Adrenal gland (tissue), 12 donors: Measurements from ENCODE around the gene ZFR. TPM values are rescaled to one million over a fixed set of nuclear protein-coding genes. Genes with fewer than 3 reads are reported as not detected.
"Not testable (repeated sequence)": the region's sequence is repeated elsewhere in the genome, so short reads cannot be mapped to it uniquely, and the experiment has no call there.

Source experiments
- DNase-seq, 7 donors: peaks; one replicate each; pipeline ENCODE4 v3.0.0-alpha.2; 2019 to 2020
- H3K27ac ChIP-seq, 5 donors: fragments of 200-600 bp; sonication (generic) in 4 of 5; 1 replicate in 3 of 5; 2 replicates in 2 of 5; pipeline versions ENCODE4 v1.5.1 to v1.8.0; 2016 to 2020; ENCODE audit warnings: mild to moderate bottlenecking in 1 of 5
- H3K27me3 ChIP-seq: fragments of 200-600 bp; 2 replicates; pipeline ENCODE4 v1.8.0; 2021
- H3K36me3 ChIP-seq, 2 donors: fragments of 200-600 bp; replicated peaks in 1 of 2; 1 replicate in 1 of 2; 2 replicates in 1 of 2; pipeline versions ENCODE4 v1.5.1 to v1.8.0; 2018 to 2022
- H3K4me1 ChIP-seq, 2 donors: fragments of 200-600 bp; replicated peaks in 1 of 2; 1 replicate in 1 of 2; 2 replicates in 1 of 2; pipeline versions ENCODE4 v1.5.1 to v1.8.0; 2018 to 2021
- H3K4me3 ChIP-seq, 4 donors: fragments of 200-600 bp; sonication (generic) in 3 of 4; one replicate each; pipeline ENCODE4 v1.5.1; 2016 to 2018
- H3K9me3 ChIP-seq, 3 donors: fragments of 200-600 bp; sonication (generic) in 1 of 3; replicated peaks in 1 of 3; 1 replicate in 2 of 3; 2 replicates in 1 of 3; pipeline versions ENCODE4 v1.5.1 to v1.8.0; 2016 to 2021
- POLR2A ChIP-seq, 2 donors: fragments of 450-650 bp; IDR thresholded peaks; one replicate each; pipeline ENCODE4 v1.6.1; 2017; ENCODE audit warnings: antibody characterized with exemption in 2 of 2, mild to moderate bottlenecking in 2 of 2, moderate library complexity in 1 of 2
- WGBS, 4 donors: extraction: QIAGEN DNeasy Blood & Tissue Kit in 2 of 4; methylation state at CpG; one replicate each; pipeline versions ENCODE4 v1.1.5 to v1.1.7; 2013 to 2017; 5-methylcytosine and 5-hydroxymethylcytosine counted together
- intact Hi-C, 2 donors: fragments of 100-400 bp; cut with DNase I; formaldehyde crosslinking; loops; one replicate each; pipeline versions ENCODE4 v1.14.1 to v1.15.0; 2022 to 2023
- polyA plus RNA-seq, 3 donors: library from polyadenylated mRNA; stranded (reverse); fragments of 200-250 nt in 2 of 3; fragments of 350-450 nt in 1 of 3; fragmentation: Illumina TruSeq in 1 of 3; extraction: RNeasy Lipid Tissue Mini Kit (QIAGEN cat#74804) in 1 of 3; gene quantifications; one replicate each; pipeline ENCODE4 v1.2.3, GENCODE V29; 2013 to 2014
- total RNA-seq, 9 donors: library from RNA; depleted of rRNA in 4 of 9; stranded (reverse); fragments of >200 nt in 4 of 9; fragments of 120-200 nt in 1 of 9; fragmentation: NEBNext Ultra II Directional in 1 of 9; extraction: Animal tissue kit (Norgen Biotek cat#: 25700) in 1 of 9; gene quantifications; one replicate each; pipeline versions ENCODE4 v1.1.0 to v1.2.4, GENCODE V29; 2013 to 2023
- TF ChIP-seq, protein P1 (sequence below), 6 experiments: fragments of 450-650 bp in 4 of 6; fragments of 200-600 bp in 2 of 6; sonication (generic) in 1 of 6; IDR thresholded peaks; 1 replicate in 5 of 6; 2 replicates in 1 of 6; pipeline versions ENCODE4 v1.5.1 to v1.8.0; 2016 to 2021; ENCODE audit warnings: antibody characterized with exemption in 6 of 6, mild to moderate bottlenecking in 2 of 6, moderate library complexity in 1 of 6
- donor health status: healthy with polysubstance abuse.
- donor health status: Bipolar disorder and iron deficiency.
- donor health status: DM: yes; HTN: yes; CAD: no.
- donor health status: DM: no; HTN: no; CAD: no.
- donor health status: DM: no; HTN: no; CAD: no.
- donor health status: DM: yes; HTN: yes; CAD: no.

The ZFR gene
- total and polyA plus RNA-seq, 12 donors, result 29.4 to 154 (median 72.7) TPM

DNA sequence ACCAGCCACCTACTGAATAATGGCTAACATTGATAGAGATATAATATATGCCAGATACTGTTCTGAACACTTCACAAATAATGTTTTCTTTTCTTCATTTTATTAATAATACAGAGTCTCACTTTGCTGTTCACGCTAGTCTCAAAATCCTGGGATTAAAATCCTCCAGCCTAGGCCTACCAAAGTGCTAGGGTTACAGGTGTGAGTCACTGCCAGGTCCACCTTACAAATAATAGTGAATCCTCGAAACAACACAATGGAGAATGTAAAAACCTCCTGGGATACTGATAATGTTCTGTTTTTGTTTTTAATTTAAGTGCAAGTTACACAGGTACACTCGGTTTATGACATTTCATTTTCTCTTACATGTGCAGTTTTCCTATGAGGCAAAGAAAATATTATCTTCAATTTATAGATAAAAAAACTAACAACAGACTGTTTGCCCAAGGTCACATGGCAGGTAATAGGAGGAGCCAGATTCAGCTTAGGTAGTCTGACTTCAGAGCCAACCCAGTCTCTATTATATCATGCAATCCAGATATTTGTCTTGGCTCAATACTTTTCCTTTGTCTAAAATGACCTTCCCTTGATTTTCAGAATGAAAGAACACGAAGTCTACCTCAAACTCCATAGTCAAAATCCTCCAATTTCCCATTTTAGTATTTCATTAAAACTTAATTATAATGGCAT, 7.8 kb downstream of the ZFR start:
- 77 to 80% (median 80%) methylated on average over 4 of the region's 4 CpGs for WGBS, 4 donors
- Histone ChIP-seq H3K4me1 (peaks cover 10 to 55% of the 10 kb centered on the region in 2 donors), H3K27ac (no peak overlapping the region), H3K27me3 (no peaks in the 10 kb centered on the region), H3K4me3 (no peak overlapping the region), H3K36me3 (no peaks in the 10 kb centered on the region), H3K9me3 (no peaks in the 10 kb centered on the region)
- no peak for DNase-seq
- intact Hi-C loops, result no loop called here
- TF ChIP-seq, protein P1, sequence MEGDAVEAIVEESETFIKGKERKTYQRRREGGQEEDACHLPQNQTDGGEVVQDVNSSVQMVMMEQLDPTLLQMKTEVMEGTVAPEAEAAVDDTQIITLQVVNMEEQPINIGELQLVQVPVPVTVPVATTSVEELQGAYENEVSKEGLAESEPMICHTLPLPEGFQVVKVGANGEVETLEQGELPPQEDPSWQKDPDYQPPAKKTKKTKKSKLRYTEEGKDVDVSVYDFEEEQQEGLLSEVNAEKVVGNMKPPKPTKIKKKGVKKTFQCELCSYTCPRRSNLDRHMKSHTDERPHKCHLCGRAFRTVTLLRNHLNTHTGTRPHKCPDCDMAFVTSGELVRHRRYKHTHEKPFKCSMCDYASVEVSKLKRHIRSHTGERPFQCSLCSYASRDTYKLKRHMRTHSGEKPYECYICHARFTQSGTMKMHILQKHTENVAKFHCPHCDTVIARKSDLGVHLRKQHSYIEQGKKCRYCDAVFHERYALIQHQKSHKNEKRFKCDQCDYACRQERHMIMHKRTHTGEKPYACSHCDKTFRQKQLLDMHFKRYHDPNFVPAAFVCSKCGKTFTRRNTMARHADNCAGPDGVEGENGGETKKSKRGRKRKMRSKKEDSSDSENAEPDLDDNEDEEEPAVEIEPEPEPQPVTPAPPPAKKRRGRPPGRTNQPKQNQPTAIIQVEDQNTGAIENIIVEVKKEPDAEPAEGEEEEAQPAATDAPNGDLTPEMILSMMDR (IDR thresholded peaks at IDR 0.05), result no peak
- TF ChIP-seq POLR2A (IDR thresholded peaks at IDR 0.05), result no peak

- Histone ChIP-seq H3K9me3 (no peaks in the 10 kb centered on the region), H3K4me3 (no peak overlapping the region), H3K36me3 (no peaks in the 10 kb centered on the region), H3K27me3 (no peaks in the 10 kb centered on the region), H3K27ac (no peak overlapping the region), H3K4me1 (peaks cover 10 to 58% of the 10 kb centered on the region in 2 donors)
- intact Hi-C loops, result no loop called here
- no peak for TF ChIP-seq POLR2A (IDR thresholded peaks at IDR 0.05)
- TF ChIP-seq, protein P1 (IDR thresholded peaks at IDR 0.05), result no peak
- DNase-seq, result no peak
- WGBS, 4 donors, result 80 to 87% (median 83%) methylated on average over 3 of the region's 3 CpGs
Observed at GRCh38 chr5:32435383-32435782, 9.2 kb downstream of the ZFR start.

- 33 to 57% (median 41%) methylated on average over 1 of the region's 1 CpG for WGBS, 4 donors
- no peak for DNase-seq
- H3K4me1 ChIP-seq, result peaks cover 7 to 65% of the 10 kb centered on the region in 2 donors
Observed at GRCh38 chr5:32434221-32434620, 10.3 kb downstream of the ZFR start.

DNA sequence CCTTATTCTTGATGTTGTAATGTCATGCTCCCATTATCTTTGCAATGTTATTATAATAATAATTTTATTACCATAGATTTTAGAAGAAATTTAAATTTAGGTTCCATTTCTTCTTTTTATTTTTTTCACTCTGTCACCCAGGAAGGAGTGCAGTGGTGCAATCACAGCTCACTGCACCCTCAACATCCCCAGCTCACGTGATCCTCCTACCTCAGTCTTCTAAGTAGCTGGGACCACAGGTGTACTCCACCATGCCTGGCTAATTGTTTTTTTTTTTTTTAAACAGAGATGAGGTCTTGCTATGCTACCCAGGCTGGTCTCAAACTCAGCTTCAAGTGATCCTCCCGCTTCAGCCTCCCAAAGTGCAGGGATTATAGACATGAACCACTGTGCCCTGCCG, 11.9 kb downstream of the ZFR start:
- intact Hi-C loops, result no loop called here
- Histone ChIP-seq H3K9me3 (no peaks in the 10 kb centered on the region), H3K27ac (no peak overlapping the region), H3K36me3 (no peaks in the 10 kb centered on the region), H3K4me1 (peaks cover 3 to 52% of the 10 kb centered on the region in 2 donors), H3K4me3 (no peak overlapping the region), H3K27me3 (no peaks in the 10 kb centered on the region)
- 94 to 99% (median 95%) methylated on average over 3 of the region's 3 CpGs for WGBS, 4 donors
- no peak for DNase-seq
- TF ChIP-seq, protein P1 (IDR thresholded peaks at IDR 0.05), result no peak
- no peak for TF ChIP-seq POLR2A (IDR thresholded peaks at IDR 0.05)

More at GRCh38 chr5:32434221-32434620, 10.3 kb downstream of the ZFR start:
- Histone ChIP-seq H3K27me3 (no peaks in the 10 kb centered on the region), H3K9me3 (no peaks in the 10 kb centered on the region), H3K4me3 (no peak overlapping the region), H3K27ac (no peak overlapping the region), H3K36me3 (no peaks in the 10 kb centered on the region)
- TF ChIP-seq, protein P1 (IDR thresholded peaks at IDR 0.05), result no peak
- TF ChIP-seq POLR2A (IDR thresholded peaks at IDR 0.05), result no peak
- intact Hi-C loops, result no loop called here

GRCh38 chr5:32430825-32431224, 13.7 kb downstream of the ZFR start:
- peaks cover 0 to 39% of the 10 kb centered on the region in 2 donors for H3K4me1 ChIP-seq
- H3K27ac ChIP-seq, DNase-seq, H3K9me3 ChIP-seq, H3K36me3 ChIP-seq, H3K27me3 ChIP-seq, H3K4me3 ChIP-seq, intact Hi-C loops: not testable (repeated sequence)
- WGBS, 4 donors, result 87 to 94% (median 94%) methylated on average over 4 of the region's 4 CpGs
